Erythroblast (primary cell): ENCODE data around the gene RTN4.

Experiments
- GATA1 ChIP-seq: IDR thresholded peaks from 2 replicates; pipeline ENCODE4 v1.6.1; 2011; ENCODE audit warnings: low read depth, mild to moderate bottlenecking, control low read depth, low read length, moderate library complexity
- POLR2A ChIP-seq: IDR thresholded peaks from 2 replicates; pipeline ENCODE4 v1.6.1; 2011; ENCODE audit warnings: mild to moderate bottlenecking, low read length

DNA sequence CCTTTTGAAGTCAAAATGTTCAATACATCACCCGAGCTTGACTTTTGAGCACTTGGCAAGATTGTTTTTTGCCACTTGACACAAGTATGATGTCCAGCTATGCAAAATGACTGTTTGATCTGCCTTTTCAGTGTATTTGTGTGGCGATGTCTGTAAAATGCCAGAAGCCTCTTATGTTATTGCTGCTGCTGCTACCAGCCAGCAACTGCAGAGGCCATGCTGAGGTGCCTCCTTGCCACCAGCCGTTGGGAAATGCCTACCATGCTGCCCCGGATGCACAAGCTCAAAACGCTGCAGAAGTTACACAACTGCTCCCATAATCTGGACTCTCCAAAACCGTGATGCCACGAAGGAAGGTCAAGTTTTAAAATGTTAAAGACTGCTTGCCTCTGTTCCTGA lies 80.3 kb downstream of the RTN4 start:
- TF ChIP-seq POLR2A, result no peak
- TF ChIP-seq GATA1, result no peak
